B cell (primary cell): ENCODE results near the gene GPR18. TPM values are rescaled to one million over a fixed set of nuclear protein-coding genes. Genes with fewer than 3 reads are reported as not detected.

ENCODE experiments used
- ATAC-seq: fragments of 200-7000 bp; cut with Tn5 transposase; one replicate; pipeline ENCODE4 v1.10.0; 2021; ENCODE audit warnings: low read depth, mild to moderate bottlenecking, moderate number of reproducible peaks, moderate library complexity
- CTCF ChIA-PET: fragments of 350-600 bp; sonication (Branson Sonifier 250); formaldehyde crosslinking; loops from one replicate; lab custom pipeline; 2021; ENCODE audit warnings: antibody characterized with exemption, inconsistent platforms; lab: Charles Lee
- POLR2A ChIA-PET: fragments of 350-600 bp; sonication (Branson Sonifier 250); formaldehyde crosslinking; loops from one replicate; lab custom pipeline; 2021; ENCODE audit warnings: antibody characterized with exemption; lab: Charles Lee
- DNase-seq: peaks from one replicate; pipeline ENCODE4 v3.0.0; 2013
- H2AFZ ChIP-seq: 2 replicates; pipeline ENCODE4 v1.6.1; 2012; ENCODE audit warnings: mild to moderate bottlenecking, low read depth, low read length; ENCODE audit not compliant: insufficient read depth, poor library complexity, severe bottlenecking
- H3K27ac ChIP-seq, 2 donors: 1 replicate in 1 of 2; 2 replicates in 1 of 2; pipeline ENCODE4 v1.5.1; 2012 to 2013; ENCODE audit warnings: low read length in 2 of 2, mild to moderate bottlenecking in 2 of 2, moderate library complexity in 1 of 2
- H3K27me3 ChIP-seq, 4 experiments: fragments of 200-600 bp in 1 of 4; sonication (generic) in 1 of 4; replicated peaks in 1 of 4; 1 replicate in 2 of 4; 2 replicates in 2 of 4; pipeline versions ENCODE4 v1.6.1 to v1.7.0; 2013 to 2016; ENCODE audit warnings: low read length in 3 of 4, mild to moderate bottlenecking in 2 of 4, mixed read lengths in 1 of 4, moderate library complexity in 1 of 4; ENCODE audit not compliant: insufficient read depth in 4 of 4, control insufficient read depth in 3 of 4; ENCODE audit errors: control extremely low read depth in 1 of 4
- H3K36me3 ChIP-seq, 2 experiments: replicated peaks in 1 of 2; 1 replicate in 1 of 2; 2 replicates in 1 of 2; pipeline versions ENCODE4 v1.6.1 to v1.7.1; 2013; ENCODE audit warnings: low read length in 1 of 2; ENCODE audit not compliant: insufficient read depth in 2 of 2, control insufficient read depth in 1 of 2; ENCODE audit errors: control extremely low read depth in 1 of 2, extremely low read depth in 1 of 2
- H3K4me1 ChIP-seq, 2 donors: fragments of 200-600 bp in 1 of 2; sonication (generic) in 1 of 2; 1 replicate in 1 of 2; 2 replicates in 1 of 2; pipeline versions ENCODE4 v1.5.1 to v1.6.1; 2013 to 2017; ENCODE audit warnings: low read length in 2 of 2; ENCODE audit not compliant: control insufficient read depth in 2 of 2, insufficient read depth in 2 of 2
- H3K4me2 ChIP-seq: replicated peaks from 2 replicates; pipeline ENCODE3; 2012; ENCODE audit warnings: mild to moderate bottlenecking, low read depth, low read length; ENCODE audit not compliant: poor library complexity, severe bottlenecking
- H3K4me3 ChIP-seq, 5 experiments: fragments of 200-600 bp in 1 of 5; sonication (generic) in 1 of 5; 1 replicate in 3 of 5; 2 replicates in 2 of 5; pipeline versions ENCODE4 v1.5.1 to v1.7.0; 2011 to 2016; ENCODE audit warnings: low read length in 4 of 5, mild to moderate bottlenecking in 4 of 5, low read depth in 2 of 5, control low read depth in 1 of 5, moderate library complexity in 1 of 5; ENCODE audit not compliant: insufficient read depth in 1 of 5; ENCODE audit errors: control extremely low read depth in 1 of 5, extremely low read depth in 1 of 5
- H3K79me2 ChIP-seq: fragments of 200-600 bp; sonication (generic); one replicate; pipeline ENCODE4 v1.6.0; 2016; ENCODE audit warnings: low read length; ENCODE audit not compliant: control insufficient read depth, insufficient read depth
- H3K9ac ChIP-seq: fragments of 200-600 bp; sonication (generic); 2 replicates; pipeline ENCODE4 v1.6.1; 2017; ENCODE audit warnings: mild to moderate bottlenecking, low read length, moderate library complexity
- H3K9me3 ChIP-seq, 3 donors: one replicate each; pipeline versions ENCODE4 v1.6.1 to v1.7.1; 2013; ENCODE audit warnings: low read length in 2 of 3; ENCODE audit not compliant: control insufficient read depth in 2 of 3, insufficient read depth in 1 of 3; ENCODE audit errors: control extremely low read depth in 1 of 3
- H4K20me1 ChIP-seq: 2 replicates; pipeline ENCODE4 v1.6.0; 2012; ENCODE audit warnings: mild to moderate bottlenecking, low read length; ENCODE audit not compliant: insufficient read depth, control insufficient read depth, poor library complexity, severe bottlenecking
- H3K27ac Mint-ChIP-seq: one replicate; pipeline ENCODE4 v1.8.0; 2021; ENCODE audit warnings: mixed read lengths
- H3K27me3 Mint-ChIP-seq: one replicate; pipeline ENCODE4 v1.8.0; 2021; ENCODE audit warnings: mixed read lengths
- H3K4me1 Mint-ChIP-seq: one replicate; pipeline ENCODE4 v1.8.0; 2021; ENCODE audit warnings: mixed read lengths
- H3K4me3 Mint-ChIP-seq: one replicate; pipeline ENCODE4 v1.8.0; 2021; ENCODE audit warnings: mixed read lengths
- H3K9me3 Mint-ChIP-seq: one replicate; pipeline ENCODE4 v1.8.0; 2022; ENCODE audit warnings: mixed read lengths; ENCODE audit not compliant: insufficient read depth
- EZH2 ChIP-seq: IDR thresholded peaks from 2 replicates; pipeline ENCODE4 v1.6.1; 2012; ENCODE audit warnings: borderline replicate concordance, low read depth, mild to moderate bottlenecking, moderate library complexity, low read length; ENCODE audit not compliant: insufficient read depth, poor library complexity, severe bottlenecking
- WGBS: methylation state at CpG from one replicate; pipeline ENCODE4 v1.1.5; 2013; ENCODE audit warnings: missing lambda C conversion rate; ENCODE audit not compliant: insufficient coverage; 5-methylcytosine and 5-hydroxymethylcytosine counted together
- intact Hi-C: fragments of 100-400 bp; cut with micrococcal nuclease; formaldehyde crosslinking; loops from one replicate; pipeline ENCODE4 v1.10.0; 2022
- polyA plus RNA-seq: library from polyadenylated mRNA; depleted of rRNA; stranded (reverse); fragments of >200 nt; gene quantifications from 2 replicates; pipeline ENCODE4 v1.2.3, GENCODE V29; 2012
- total RNA-seq, 2 donors: library from RNA; stranded (reverse); fragments of 120-200 nt in 1 of 2; gene quantifications; 1 replicate in 1 of 2; 2 replicates in 1 of 2; pipeline versions ENCODE4 v1.2.3 to v1.2.4, GENCODE V29; 2013 to 2022
- TF ChIP-seq, protein P1 (sequence below): fragments of 200-600 bp; IDR thresholded peaks from one replicate; pipeline ENCODE4 v1.8.0; 2022; ENCODE audit warnings: antibody characterized with exemption, mild to moderate bottlenecking

GPR18 gene
- total and polyA plus RNA-seq, 2 donors (not counting 1 experiment from before 2014, with no cell fraction given): 19.1 to 54.8 TPM

DNA sequence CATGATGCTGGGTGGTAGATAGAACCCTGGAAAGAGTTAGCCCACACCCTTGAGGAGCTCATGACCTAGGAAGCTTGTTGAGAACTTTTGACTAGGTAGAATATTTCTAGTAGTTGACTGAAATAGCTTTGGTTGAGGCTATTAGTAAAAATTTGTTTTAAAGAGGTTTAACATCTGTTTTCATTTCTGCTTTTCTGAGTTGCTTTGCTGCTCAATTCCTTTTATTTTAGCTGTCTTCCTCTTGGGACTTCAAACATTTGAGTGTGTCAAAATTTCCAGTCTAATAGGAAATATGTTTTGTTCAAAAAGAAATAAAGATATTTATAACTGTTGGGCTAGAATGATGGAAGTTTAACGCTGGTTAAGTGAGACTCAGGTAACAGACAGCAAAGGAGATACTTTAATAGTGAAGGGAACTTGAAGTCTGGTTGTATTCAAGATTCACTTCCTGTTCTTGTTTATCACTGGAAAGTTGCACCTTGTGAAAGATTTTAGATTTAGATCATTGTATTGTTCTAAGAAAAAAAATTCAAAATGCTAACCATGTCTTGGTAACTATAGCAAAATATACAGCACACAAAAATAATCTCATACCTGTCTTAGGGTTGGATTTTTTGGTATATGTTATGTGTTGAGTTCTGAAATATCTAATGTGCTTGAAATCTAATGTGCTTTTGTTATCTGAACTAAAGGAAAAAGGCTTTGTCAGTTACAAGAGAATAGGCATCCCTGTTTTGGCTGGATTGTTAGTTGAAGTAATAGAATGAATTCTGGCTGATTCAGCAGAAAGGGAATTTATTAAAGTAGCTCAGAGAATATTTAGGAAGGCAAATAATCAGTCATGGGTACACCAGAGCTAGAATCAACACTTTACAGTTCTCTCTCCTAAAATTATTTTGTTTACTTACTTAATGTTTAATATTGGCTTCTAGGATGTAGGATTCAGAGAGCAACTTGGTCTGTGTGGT lies 24.4 kb upstream of the GPR18 start:
- 0% methylated on average over 1 of the region's 1 CpG for WGBS

More for the DNA sequence above, 24.4 kb upstream of the GPR18 start:
- Mint-ChIP-seq H3K9me3 (no peaks in the 10 kb centered on the region), H3K4me3 (peak overlapping the region; percentile 73), H3K27me3 (no peaks in the 10 kb centered on the region), H3K27ac (peak overlapping the region; percentile 95), H3K4me1 (peaks cover 89% of the 10 kb centered on the region)
- Histone ChIP-seq H3K27ac (peak overlapping the region; percentile 85 to 89), H3K27me3 (no peaks in the 10 kb centered on the region), H3K36me3 (peaks cover 0 to 9% of the 10 kb centered on the region in 2 experiments), H2AFZ (no peak overlapping the region), H3K4me2 (peak overlapping the region; percentile 71), H3K9ac (peak overlapping the region; percentile 41), H3K9me3 (no peaks in the 10 kb centered on the region), H3K4me3 (peak overlapping the region in 3 of 5 experiments; percentile 15 to 32 (median 31)), H4K20me1 (no peaks in the 10 kb centered on the region), H3K4me1 (peaks cover 91 to 92% of the 10 kb centered on the region in 2 donors), H3K79me2 (peaks cover 76% of the 10 kb centered on the region)
- intact Hi-C loops: loop anchor here (1.0 to 5.0 kb wide), 7 partner anchors 12 to 260 kb away; partner anchors contain the start of genes GPR183 and TM9SF2
- ATAC-seq (peak; percentile 62), DNase-seq (peak; percentile 80)
- ChIA-PET CTCF (interaction anchor here (0.6 to 9.6 kb wide), 20 partner anchors 11 to 221 kb away, joined by 3 to 164 read pairs (median 5); partner anchors contain the start of gene GPR183), POLR2A (interaction anchor here (1.0 to 2.1 kb wide), 6 partner anchors 12 to 94 kb away, joined by 3 to 23 read pairs (median 5); no protein-coding TSS in a partner anchor)
- TF ChIP-seq EZH2: no peak
- TF ChIP-seq, protein P1, sequence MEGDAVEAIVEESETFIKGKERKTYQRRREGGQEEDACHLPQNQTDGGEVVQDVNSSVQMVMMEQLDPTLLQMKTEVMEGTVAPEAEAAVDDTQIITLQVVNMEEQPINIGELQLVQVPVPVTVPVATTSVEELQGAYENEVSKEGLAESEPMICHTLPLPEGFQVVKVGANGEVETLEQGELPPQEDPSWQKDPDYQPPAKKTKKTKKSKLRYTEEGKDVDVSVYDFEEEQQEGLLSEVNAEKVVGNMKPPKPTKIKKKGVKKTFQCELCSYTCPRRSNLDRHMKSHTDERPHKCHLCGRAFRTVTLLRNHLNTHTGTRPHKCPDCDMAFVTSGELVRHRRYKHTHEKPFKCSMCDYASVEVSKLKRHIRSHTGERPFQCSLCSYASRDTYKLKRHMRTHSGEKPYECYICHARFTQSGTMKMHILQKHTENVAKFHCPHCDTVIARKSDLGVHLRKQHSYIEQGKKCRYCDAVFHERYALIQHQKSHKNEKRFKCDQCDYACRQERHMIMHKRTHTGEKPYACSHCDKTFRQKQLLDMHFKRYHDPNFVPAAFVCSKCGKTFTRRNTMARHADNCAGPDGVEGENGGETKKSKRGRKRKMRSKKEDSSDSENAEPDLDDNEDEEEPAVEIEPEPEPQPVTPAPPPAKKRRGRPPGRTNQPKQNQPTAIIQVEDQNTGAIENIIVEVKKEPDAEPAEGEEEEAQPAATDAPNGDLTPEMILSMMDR: no peak
